Loucy (cell line): ENCODE data around the gene IRF2BP2.

Experiments
- H2AFZ ChIP-seq: fragments of 200-600 bp; sonication (generic); 2 replicates; pipeline ENCODE4 v1.6.0; 2016; ENCODE audit warnings: antibody characterized with exemption, mild to moderate bottlenecking, low read length, moderate library complexity
- H3F3A ChIP-seq: fragments of 200-600 bp; 2 replicates; pipeline ENCODE4 v1.6.0; 2016; ENCODE audit warnings: antibody characterized with exemption, low read depth, mild to moderate bottlenecking
- H3K27me3 ChIP-seq: fragments of 200-600 bp; sonication (generic); 2 replicates; pipeline ENCODE4 v1.6.1; 2014; ENCODE audit warnings: low read length, mild to moderate bottlenecking; ENCODE audit not compliant: insufficient read depth, poor library complexity, severe bottlenecking
- H3K36me3 ChIP-seq: fragments of 200-600 bp; sonication (generic); 2 replicates; pipeline ENCODE4 v1.6.1; 2016; ENCODE audit warnings: low read length; ENCODE audit not compliant: insufficient read depth
- H3K4me1 ChIP-seq: fragments of 200-600 bp; sonication (generic); 2 replicates; pipeline ENCODE4 v1.5.1; 2014; ENCODE audit warnings: low read length, mild to moderate bottlenecking; ENCODE audit not compliant: insufficient read depth, poor library complexity, severe bottlenecking
- H3K4me2 ChIP-seq: fragments of 200-600 bp; sonication (generic); 2 replicates; pipeline ENCODE4 v1.6.0; 2014; ENCODE audit warnings: antibody characterized with exemption, low read length, low read depth, mild to moderate bottlenecking; ENCODE audit not compliant: poor library complexity, severe bottlenecking
- H3K4me3 ChIP-seq: fragments of 200-600 bp; sonication (generic); 2 replicates; pipeline ENCODE4 v1.5.1; 2014; ENCODE audit warnings: low read length, mild to moderate bottlenecking, mixed read lengths; ENCODE audit not compliant: poor library complexity, severe bottlenecking
- H3K79me2 ChIP-seq: fragments of 200-600 bp; sonication (generic); 2 replicates; pipeline ENCODE4 v1.6.1; 2014; ENCODE audit warnings: low read length; ENCODE audit not compliant: insufficient read depth
- H3K9ac ChIP-seq: fragments of 200-600 bp; sonication (generic); 2 replicates; pipeline ENCODE4 v1.6.0; 2014; ENCODE audit warnings: mild to moderate bottlenecking, low read depth, low read length, moderate library complexity; ENCODE audit not compliant: poor library complexity, severe bottlenecking
- H3K9me2 ChIP-seq: fragments of 200-600 bp; sonication (generic); replicated peaks from 2 replicates; pipeline ENCODE4 v1.6.1; 2016; ENCODE audit warnings: low read depth, low read length, mixed read lengths
- H3K9me3 ChIP-seq: fragments of 200-600 bp; sonication (generic); 2 replicates; pipeline ENCODE4 v1.6.1; 2014; ENCODE audit warnings: mild to moderate bottlenecking, antibody characterized with exemption, low read length, low read depth; ENCODE audit not compliant: insufficient read depth
- H4K20me1 ChIP-seq: fragments of 200-600 bp; sonication (generic); 2 replicates; pipeline ENCODE4 v1.6.0; 2014; ENCODE audit warnings: antibody characterized with exemption, low read length, mild to moderate bottlenecking; ENCODE audit not compliant: insufficient read depth, poor library complexity, severe bottlenecking
- EZH2phosphoT487 ChIP-seq: fragments of 200-600 bp; IDR thresholded peaks from 2 replicates; pipeline ENCODE4 v1.6.1; 2018; ENCODE audit warnings: antibody characterized with exemption, mild to moderate bottlenecking, moderate library complexity, borderline replicate concordance
- TF ChIP-seq, protein P1 (sequence below): fragments of 200-600 bp; sonication (generic); conservative IDR thresholded peaks from 2 replicates; pipeline ENCODE4 v1.5.1; 2014; ENCODE audit warnings: mild to moderate bottlenecking, antibody characterized with exemption, low read length

IRF2BP2 gene

DNA sequence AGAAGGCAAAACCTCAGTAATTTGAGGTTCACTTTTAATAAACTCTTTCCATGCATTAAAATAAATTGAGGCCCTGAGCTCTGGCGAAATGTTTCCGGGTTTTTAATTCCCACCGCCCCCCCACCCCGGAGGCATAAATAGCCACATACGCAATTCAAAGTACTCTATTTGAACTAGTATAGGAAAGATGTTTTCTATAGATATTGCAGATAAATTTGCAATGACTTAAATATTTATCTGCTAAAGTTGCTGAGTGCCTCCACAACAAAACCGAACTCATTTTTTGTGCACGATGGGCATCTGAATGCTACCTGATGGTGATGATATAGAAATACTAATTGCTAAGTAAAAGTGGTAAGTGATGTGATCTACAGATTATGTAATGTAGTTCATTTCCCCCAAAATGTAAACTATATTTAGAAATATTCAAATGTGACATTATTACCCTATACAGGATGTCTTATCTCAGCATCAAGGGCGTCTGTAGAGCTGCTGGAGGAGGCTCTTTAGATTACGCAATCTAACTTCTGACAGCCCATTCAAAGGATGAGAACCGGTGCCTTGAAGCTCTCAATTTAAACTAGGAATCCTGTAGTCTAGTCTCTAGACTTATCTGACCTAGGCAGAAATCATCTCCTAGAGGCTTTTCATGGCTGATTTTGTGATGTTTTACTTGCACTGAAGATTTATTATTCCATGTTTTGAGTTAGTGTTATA is 8.5 kb downstream of the IRF2BP2 start:
- Histone ChIP-seq H3F3A (peaks cover 49% of the 10 kb centered on the region), H2AFZ (no peak overlapping the region), H3K36me3 (peaks cover 17% of the 10 kb centered on the region), H3K79me2 (peaks cover 63% of the 10 kb centered on the region), H3K4me1 (peaks cover 67% of the 10 kb centered on the region), H4K20me1 (peaks cover 54% of the 10 kb centered on the region), H3K9ac (peak overlapping the region; percentile 92), H3K9me3 (no peaks in the 10 kb centered on the region), H3K9me2 (no peaks in the 10 kb centered on the region), H3K27me3 (peaks cover 3% of the 10 kb centered on the region), H3K4me2 (peak overlapping the region; percentile 95), H3K4me3 (peak overlapping the region; percentile 88)
- TF ChIP-seq, protein P1, sequence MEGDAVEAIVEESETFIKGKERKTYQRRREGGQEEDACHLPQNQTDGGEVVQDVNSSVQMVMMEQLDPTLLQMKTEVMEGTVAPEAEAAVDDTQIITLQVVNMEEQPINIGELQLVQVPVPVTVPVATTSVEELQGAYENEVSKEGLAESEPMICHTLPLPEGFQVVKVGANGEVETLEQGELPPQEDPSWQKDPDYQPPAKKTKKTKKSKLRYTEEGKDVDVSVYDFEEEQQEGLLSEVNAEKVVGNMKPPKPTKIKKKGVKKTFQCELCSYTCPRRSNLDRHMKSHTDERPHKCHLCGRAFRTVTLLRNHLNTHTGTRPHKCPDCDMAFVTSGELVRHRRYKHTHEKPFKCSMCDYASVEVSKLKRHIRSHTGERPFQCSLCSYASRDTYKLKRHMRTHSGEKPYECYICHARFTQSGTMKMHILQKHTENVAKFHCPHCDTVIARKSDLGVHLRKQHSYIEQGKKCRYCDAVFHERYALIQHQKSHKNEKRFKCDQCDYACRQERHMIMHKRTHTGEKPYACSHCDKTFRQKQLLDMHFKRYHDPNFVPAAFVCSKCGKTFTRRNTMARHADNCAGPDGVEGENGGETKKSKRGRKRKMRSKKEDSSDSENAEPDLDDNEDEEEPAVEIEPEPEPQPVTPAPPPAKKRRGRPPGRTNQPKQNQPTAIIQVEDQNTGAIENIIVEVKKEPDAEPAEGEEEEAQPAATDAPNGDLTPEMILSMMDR, result no peak
- TF ChIP-seq EZH2phosphoT487, result no peak

DNA sequence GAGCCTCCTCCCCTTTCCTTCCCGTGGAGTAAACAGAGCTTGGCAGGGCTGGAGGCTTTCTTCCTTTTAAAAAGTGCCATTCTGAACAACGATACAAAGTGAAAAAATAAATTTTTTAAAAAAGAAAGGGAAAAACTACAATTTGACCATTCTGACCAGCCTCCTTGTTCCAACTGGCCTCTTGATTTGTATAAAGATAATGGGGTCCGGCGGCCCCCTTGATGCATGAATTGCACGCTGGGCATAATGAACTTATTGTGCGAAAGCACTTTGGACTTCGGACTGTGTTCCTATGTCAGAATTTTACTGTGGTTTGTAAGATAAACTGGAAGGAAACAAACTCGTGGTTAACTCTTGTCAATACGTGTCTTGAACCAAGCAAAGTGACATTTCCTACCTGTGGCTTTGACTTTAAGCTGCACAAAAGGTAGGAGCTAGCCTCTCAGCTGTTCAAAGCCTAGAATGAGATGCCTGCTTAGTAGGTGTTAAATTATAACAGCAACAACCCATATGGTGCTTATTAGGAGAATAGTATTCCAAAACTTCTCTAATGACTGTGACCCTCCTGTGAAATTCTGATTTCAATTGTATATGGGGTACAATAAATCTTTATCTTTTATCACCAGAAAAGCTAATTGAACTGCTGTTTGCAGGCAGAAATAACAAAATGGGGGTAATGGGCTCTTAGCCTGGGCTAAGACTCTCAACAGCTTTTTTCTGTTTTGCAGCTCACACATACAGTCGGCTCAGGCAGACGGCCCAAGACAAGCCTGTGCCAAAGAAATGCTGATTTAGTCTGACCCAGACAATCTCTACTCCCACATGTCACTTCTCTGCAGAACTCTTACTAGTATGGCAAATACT is 9.3 kb downstream of the IRF2BP2 start:
- H3K4me2 ChIP-seq, result peak overlapping the region; percentile 95
- H3F3A ChIP-seq, result peaks cover 49% of the 10 kb centered on the region
- H2AFZ ChIP-seq, result no peak overlapping the region
- H3K4me3 ChIP-seq, result peak overlapping the region; percentile 88
- peaks cover 64% of the 10 kb centered on the region for H3K4me1 ChIP-seq
- peaks cover 55% of the 10 kb centered on the region for H3K79me2 ChIP-seq
- H4K20me1 ChIP-seq, result peaks cover 46% of the 10 kb centered on the region
- no peaks in the 10 kb centered on the region for H3K9me3 ChIP-seq
- peak overlapping the region; percentile 92 for H3K9ac ChIP-seq
- no peaks in the 10 kb centered on the region for H3K27me3 ChIP-seq
- peaks cover 14% of the 10 kb centered on the region for H3K36me3 ChIP-seq
- H3K9me2 ChIP-seq, result no peaks in the 10 kb centered on the region
- TF ChIP-seq, protein P1, result no peak
- TF ChIP-seq EZH2phosphoT487, result no peak

DNA sequence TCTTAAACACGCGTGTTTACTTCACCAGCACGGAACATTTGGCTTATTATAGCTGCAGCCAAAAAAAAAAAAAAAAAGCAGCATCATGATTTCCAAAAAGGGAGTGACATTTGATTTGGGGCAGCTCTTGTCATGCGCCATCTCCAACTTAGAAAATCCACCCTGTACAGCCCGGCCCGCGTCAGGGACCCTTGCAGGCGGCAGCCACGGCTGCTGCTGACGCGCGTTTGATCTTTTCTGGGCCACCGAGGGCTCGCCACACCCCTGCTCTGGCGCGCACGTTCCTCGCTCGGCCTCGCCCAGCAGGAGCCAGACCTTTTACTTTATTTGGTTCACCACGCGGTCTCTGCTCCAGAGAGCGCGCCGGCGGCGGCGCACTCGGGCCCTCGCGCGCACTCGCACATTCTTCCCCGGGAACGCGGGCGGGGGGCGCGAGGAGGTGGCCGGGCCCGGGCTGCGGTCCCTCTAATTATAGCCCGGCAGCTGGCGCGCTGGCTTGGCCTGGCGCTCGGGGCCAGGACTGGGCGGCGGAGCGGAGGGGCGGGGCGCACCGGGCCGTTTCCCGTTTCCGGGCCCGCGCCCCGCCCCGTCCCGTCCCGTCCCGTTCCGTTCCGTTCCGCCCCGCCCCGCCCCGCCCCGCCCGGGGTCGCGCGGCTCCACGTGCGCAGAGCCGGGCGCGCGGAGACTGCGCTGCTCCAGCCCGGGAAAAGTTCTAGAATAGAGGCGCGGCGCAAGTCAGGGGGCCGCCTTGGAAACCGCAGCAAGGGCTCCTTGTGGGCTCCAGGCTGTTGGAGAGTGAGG is 10.2 kb downstream of the IRF2BP2 start:
- Histone ChIP-seq H3K4me2 (peak overlapping the region; percentile 95), H3K79me2 (peaks cover 46% of the 10 kb centered on the region), H3K9me2 (no peaks in the 10 kb centered on the region), H3F3A (peaks cover 49% of the 10 kb centered on the region), H3K27me3 (no peaks in the 10 kb centered on the region), H3K36me3 (peaks cover 8% of the 10 kb centered on the region; the same call in 1 of the 2 replicates), H4K20me1 (peaks cover 38% of the 10 kb centered on the region), H3K4me1 (peaks cover 55% of the 10 kb centered on the region), H3K9me3 (no peaks in the 10 kb centered on the region), H2AFZ (peak overlapping the region; percentile 31), H3K9ac (peak overlapping the region; percentile 92), H3K4me3 (peak overlapping the region; percentile 88)
- no peak for TF ChIP-seq EZH2phosphoT487
- TF ChIP-seq, protein P1, result no peak
